GM04503 (cell line): ENCODE data around the gene TSEN54.
A peak's percentile ranks its signal among the peaks of the same experiment; 100 is the strongest.

Source experiments
- DNase-seq: peaks from one replicate; pipeline ENCODE4 v3.0.0-alpha.2; 2012; ENCODE audit warnings: low read depth

The TSEN54 gene

GRCh38 chr17:75544250-75544649 lies 27.9 kb downstream of the TSEN54 start:
- no peak for DNase-seq

DNA sequence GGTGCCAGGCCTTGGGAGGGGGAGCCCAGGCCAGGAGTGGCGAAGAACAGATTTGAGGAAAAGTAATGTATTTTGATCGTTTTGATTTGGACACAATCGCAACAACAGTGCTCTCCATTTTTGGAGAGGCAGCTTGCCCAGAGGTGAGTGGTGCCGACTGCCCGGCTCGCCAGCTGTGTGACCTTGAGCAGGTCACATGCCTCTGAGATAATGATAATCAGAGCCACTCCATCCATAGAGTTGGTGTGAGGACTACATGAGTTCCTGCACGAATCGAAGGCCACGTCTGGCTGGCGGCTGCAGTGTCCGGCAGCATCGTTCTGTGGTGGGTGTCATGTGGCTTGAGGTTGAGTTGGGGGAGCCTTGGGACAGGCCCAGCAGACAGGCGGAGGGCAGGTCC lies 29.9 kb downstream of the TSEN54 start:
- no peak for DNase-seq

GRCh38 chr17:75547091-75547490 lies 30.8 kb downstream of the TSEN54 start:
- DNase-seq = no peak

- DNase-seq = no peak
Observed at GRCh38 chr17:75548813-75549212, 32.5 kb downstream of the TSEN54 start.

- no peak for DNase-seq
Observed at GRCh38 chr17:75549246-75550138, 33.2 kb downstream of the TSEN54 start.

- DNase-seq = no peak
Observed at GRCh38 chr17:75550139-75550465, 33.8 kb downstream of the TSEN54 start.

GRCh38 chr17:75551266-75551665 lies 34.9 kb downstream of the TSEN54 start:
- no peak for DNase-seq

GRCh38 chr17:75552425-75553294 lies 36.3 kb downstream of the TSEN54 start:
- no peak for DNase-seq

DNA sequence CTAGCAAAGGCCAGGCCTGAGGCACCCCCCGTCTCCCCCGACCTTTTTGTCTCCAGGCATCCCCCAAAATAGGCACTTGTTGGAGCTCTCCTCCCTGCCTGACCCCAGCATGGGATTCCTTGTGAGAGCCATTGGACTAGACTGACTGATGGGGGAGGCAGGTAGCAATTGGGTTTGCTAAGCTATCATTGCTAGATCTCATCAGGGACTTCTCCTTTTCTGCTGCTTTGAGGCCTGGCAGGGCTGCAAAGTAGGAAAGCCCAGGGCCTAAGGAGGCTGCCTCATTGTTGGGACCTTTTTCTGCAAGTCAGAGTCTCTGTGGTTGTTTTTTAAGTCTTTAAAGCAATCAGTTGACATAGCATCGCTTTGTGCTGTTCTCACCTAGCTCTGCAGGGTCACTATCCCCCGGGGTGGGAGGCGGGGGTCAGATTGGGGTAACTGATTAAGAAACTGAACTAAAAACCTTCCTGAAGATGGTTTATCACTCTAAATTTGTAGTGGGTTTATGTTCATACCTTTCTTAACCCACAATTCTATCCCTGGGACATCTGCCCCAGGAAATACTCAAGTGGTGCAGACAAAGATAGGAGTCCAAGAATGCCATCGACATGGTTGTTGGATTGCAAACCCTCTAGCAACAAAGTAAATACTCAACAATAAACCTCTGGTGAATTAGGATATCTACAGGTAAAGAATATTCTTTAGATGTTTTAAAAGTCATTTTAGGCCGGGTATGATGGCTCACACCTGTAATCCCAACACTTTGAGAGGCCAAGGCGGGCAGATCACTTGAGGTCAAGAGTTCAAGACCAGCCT lies 37.2 kb downstream of the TSEN54 start:
- DNase-seq = no peak

- DNase-seq = no peak
Observed at GRCh38 chr17:75555679-75556153, 39.4 kb downstream of the TSEN54 start.

DNA sequence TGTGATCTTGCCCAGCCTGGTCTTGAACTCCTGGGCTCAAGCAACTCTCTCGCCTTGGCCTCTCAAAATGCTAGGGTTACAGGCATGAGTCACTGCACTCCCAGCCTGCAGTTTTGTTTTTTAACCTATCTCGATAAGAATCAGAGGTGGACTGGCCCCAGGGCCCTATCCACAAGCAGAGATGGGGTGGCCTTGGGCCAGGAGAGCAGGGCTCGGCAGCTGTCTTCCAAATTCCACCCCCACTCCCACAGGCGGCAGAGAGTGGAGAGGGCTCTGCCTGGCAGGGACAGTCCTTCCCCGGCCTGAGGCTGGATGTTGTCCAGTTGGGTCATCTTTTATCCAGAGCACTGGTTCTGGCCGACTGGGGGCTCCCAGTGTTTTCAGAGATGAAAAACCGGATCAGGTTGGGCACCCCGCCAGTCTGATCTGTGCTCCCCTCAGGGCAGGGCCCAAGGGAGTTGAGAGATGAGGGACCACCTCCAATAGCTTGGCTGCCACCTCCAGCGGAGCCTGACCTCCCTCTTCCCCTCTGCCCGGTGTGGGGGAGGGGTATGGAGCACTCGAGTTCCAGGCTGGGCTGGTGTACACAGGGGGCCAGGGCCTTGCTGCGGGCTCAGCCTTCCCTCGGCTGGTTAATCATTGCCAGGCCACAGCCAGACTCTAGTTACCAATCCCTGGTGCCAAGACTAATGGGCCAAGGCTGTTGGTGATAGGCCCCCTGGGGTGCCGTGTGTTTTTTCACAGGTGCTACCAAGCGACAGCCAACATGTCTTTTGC lies 40.9 kb downstream of the TSEN54 start:
- DNase-seq = no peak

GRCh38 chr17:75557852-75558665 lies 41.7 kb downstream of the TSEN54 start:
- no peak for DNase-seq

- DNase-seq = no peak
Observed at GRCh38 chr17:75558666-75559530, 42.6 kb downstream of the TSEN54 start.

DNA sequence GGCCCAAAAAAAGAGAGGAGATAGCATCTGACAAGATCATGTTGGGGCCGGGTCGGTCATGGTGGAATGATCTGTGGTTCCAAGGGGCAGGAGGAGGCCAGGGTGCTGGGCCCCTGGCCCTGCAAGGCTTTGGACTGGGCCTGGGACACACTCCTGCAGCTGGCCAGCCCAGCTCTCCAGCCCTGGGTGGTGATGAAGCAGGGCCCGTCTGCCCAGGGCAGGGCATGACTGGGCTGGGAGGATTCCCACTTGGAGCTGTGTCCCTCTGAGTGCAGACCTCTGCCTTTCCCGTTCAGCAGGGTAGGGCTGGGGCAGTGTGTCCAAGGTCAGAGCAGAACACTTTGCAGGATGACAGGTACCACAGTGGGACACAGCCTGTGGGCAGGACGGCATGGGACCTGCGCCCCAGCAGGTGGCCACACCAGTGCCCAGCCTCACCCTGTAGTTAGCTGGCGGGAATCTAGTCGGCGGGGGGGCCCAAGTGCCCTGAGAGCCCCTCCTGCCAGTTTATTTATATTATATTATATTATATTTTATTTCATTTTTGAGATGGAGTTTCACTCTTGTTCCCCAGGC lies 43.7 kb downstream of the TSEN54 start:
- DNase-seq = no peak

GRCh38 chr17:75561927-75562603 lies 45.7 kb downstream of the TSEN54 start:
- peak; percentile 75 for DNase-seq

- no peak for DNase-seq
Observed at GRCh38 chr17:75563063-75563758, 46.9 kb downstream of the TSEN54 start.

- DNase-seq = no peak
Observed at GRCh38 chr17:75564195-75564594, 47.9 kb downstream of the TSEN54 start.

GRCh38 chr17:75565066-75565465 lies 48.7 kb downstream of the TSEN54 start:
- DNase-seq = peak; percentile 44
